Stimulated activated CD8-positive, alpha-beta memory T cell treated with anti-CD3 and anti-CD28 coated beads, Interleukin-15, amount 100 ng/mL, for 1 hour (primary cell): Measurements from ENCODE around the gene ZNF554.

Experiments
- DNase-seq: peaks from one replicate; pipeline ENCODE4 v3.0.0-alpha.2; 2020; ENCODE audit warnings: low read depth

The ZNF554 gene

DNA sequence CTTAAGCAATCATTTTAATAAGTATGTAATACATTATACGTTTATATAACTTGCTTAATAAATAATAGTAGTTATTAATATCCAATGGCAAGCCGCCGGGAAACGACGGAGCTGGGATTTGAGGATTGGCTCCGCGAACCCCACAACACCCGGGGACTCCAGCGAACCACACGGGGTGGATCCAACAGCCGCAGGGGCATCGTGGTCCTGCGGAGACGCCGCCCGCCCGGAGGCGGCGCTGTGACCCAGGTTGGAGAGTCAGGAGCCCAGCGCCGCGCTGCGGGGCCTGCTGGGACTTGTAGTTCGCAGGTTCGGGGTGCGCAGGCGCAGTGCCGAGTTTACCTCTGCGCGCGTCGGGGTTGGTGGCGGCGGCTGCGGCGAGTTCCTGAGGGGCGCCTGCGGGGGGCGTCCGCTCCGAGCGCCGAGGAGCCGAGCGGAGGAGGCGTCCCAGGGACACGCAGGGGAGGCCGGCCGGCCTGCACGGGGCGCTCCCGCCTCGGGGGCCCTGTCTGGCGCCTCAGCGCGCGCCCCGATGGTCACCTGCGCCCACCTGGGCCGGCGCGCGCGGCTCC is at the start of gene ZNF554:
ZNF554 (plus strand) TSS at position 329 of the 572 bp plus-strand sequence; CDS start at position 533, 204 bp downstream.
- peak; percentile 97 for DNase-seq

DNA sequence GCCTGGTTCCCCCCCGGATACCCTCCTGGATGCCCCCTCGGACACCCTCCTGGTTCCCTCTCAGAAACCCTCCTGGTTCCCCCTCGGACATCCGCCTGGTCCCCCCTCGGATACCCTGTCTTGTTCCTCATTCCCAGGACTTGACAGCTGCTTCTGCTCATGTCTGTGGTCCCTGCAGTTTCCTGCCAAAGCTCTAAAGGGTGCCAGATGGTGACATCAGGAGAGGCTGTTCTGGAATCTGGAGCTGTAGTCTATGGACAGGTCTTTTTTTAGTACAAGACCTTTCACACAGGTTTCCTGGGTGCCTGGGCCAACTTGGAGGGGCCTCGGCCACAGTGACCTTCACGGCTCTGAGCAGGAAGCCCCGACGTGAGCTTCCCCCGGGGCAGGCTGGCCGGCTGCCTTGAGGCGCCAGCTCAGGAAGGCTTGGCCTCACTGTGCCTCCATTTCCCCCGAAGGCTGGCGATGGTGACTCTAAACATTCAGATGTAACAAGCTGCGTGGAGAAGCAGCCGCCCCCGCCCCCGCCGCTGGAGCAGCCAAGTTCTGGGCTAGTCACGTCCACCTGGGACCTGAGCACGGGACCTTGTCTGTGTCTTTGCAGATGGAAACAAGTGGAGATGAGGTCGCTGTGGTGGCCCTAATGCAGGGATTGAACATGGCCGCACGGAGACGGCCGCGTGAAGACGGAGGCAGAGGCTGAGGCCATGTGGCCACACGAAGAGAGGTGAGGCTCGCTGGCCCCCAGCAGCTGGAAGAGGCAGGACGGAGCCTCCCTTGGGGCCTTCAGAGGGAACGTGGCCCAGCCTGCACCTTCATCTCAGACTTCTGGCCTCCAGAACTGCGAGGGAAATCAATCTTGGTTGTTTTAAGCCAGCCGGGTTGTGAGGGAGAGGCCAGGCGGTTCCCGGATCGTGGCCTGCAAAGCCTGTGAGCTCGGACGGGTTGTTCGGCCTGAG is 49.3 kb upstream of the ZNF554 start:
- no peak for DNase-seq

DNA sequence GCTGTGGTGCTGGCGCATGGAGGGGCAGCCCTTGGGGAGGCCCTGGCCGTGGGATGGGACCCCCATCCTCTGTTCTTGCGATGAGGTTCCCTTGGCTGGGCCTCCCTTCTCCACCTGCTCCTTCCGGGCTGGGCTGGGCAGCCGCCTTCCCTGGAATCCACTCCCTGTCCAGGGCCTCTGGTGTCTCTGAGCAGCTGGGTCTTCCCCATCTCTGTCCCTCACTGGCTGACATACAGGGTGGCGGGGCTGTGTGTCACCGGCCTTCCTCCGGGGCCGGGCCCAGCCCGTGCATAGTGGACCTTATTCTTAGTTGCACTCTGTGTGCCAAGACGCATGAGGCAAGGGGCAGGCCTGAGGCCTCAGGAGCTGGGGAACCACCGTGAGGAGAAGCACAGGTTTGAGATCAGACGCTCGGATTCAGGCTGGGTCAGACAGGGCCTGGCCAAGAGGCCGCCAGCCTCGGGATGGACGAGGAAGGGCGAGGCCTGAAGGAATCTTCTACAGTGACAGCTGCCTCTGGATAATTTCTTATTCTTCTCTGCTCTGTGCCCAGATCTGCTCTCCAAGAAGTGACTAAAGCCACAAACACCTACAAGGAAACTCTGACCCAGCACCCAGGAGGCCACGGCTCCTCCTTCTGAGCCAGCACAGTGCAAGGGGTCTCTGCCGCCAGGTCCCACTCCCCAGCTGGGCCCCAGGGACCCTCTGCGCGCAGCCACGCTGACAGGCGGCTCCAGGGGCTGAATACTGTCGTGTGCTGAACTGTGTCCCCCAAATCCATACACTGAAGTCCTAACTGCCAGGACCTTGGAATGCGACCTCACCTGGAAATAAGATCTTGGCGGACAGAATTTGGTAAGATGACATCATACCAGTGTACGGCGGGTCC is 47.6 kb upstream of the ZNF554 start:
- DNase-seq = no peak

DNA sequence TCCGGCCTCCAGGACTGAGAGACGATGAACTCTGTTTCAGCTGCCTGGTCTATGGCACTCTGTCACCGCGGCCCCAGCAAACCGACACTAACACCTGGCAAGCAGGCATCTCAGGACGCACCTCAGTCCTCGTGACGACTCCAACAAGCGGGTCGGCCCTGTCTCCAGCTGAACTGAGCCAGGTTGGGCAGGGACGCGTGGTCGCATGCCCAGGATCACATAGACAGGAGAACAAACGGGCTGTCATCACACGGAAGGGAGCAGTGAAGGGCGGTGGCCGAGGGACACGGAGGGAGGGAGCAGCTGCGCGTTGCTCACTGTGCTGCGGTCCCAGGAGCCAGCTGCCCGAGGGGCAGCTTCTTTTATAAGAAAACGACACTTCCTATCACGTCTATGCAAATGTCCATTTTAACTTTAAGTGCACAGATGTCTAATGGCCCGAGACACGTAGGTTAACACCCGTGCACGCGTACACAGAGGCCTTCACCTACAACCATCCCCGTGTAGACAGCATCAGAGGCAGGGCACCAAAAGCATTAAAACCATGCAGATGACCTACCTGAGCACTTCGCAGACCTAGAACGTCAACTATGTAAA is 45.5 kb upstream of the ZNF554 start:
- no peak for DNase-seq

DNA sequence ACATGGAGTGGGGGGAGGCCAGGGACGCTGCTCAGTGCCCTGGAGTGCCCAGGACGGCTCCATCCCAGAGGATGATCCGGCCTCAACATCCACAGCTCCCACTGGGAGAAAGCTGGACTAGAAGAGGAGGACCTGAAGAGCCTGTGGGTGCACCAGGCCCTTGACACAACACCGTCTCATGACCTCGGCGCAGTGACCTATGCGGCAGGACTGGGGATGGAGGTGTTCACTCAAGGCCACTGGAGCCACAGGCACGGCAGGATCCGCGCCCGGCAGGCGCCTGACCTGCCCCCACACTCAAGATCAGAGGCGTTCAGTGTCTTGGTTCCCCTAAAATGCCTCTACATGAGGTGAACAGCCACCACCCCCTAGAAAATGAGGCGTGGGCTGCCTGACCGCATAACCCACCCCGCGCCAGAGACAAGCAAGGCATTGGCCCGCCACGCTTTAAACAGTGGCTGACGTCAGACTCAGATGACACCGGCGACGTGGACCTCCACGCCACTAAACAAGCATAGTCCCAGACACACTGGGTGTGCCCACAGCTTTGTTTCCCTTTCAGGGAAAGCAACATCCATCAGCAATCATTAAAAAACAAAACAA is 44.6 kb upstream of the ZNF554 start:
- DNase-seq = no peak

DNA sequence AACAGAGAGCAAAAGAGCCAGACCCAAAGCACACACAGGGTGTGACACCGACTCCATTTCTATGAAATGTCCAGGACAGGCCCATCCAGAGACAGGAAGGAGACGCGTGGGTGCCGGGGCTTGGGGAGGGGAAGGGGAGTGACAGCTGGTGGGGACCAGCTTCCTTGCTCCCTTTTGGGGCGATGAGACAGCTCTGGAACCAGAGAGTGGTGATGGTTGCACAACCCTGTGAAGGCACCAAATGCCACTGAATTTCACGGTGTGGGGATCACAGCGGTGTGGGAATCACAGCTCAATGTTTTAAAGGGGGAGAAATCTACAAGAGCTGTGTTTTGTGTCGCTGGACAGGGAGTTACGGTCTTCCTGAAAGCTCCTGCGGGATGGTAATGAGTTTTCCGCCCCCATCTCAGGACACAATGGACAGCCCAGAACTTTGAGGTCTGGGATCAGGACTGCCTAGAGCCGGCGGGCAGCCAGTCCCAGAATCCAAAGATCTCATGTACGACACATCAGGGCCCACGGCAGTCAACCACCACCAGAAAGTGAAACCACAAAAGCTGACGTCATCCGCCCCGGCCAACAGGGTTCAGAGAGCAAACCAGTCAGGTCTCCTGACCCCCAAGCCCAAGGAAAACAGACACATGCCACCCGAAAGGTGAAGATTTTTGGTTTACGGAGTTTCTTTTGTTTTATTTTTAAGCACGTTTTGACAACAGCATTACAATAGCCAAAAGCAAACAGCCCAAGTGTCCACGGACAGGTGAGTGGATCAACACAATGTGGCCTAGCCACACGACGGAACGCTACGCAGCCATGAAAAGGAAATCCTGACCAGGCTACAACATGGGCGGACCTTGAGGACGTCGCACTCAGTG is 43.9 kb upstream of the ZNF554 start:
- peak; percentile 41 for DNase-seq

DNA sequence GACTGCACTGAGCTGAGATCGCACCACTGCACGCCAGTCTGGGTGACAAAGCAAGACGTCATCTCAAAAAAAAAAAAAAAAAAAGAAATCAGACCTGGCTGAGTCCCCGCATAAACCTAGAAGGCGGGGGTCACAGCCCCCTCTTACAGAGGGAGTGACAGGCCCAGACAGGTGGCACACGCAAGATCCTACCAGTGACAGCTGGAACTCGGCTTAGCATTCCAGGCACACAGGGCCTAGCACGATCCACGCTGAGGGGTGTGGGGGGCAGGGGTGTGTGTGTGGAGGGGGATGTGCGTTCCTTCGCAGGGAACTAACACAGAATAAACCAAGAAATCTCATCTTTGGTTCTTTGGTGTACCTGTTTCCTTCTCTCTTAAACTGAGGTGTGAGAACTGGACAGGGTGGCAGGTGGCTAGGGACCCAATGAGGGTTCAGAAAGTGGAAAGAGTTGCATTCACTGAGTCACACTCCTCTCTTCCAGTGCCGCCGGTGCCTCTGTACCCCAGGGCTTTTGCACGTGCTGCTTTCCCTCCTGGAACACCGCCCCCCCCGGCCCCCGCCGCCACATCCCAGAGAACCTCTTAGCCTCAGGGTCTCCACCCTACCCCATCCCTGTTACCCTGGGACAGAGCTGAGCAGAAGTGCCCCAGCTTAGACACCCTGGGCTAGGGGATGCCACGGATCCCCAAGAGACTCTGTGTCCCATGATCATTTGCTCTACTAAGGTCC is 41.5 kb upstream of the ZNF554 start:
- no peak for DNase-seq

DNA sequence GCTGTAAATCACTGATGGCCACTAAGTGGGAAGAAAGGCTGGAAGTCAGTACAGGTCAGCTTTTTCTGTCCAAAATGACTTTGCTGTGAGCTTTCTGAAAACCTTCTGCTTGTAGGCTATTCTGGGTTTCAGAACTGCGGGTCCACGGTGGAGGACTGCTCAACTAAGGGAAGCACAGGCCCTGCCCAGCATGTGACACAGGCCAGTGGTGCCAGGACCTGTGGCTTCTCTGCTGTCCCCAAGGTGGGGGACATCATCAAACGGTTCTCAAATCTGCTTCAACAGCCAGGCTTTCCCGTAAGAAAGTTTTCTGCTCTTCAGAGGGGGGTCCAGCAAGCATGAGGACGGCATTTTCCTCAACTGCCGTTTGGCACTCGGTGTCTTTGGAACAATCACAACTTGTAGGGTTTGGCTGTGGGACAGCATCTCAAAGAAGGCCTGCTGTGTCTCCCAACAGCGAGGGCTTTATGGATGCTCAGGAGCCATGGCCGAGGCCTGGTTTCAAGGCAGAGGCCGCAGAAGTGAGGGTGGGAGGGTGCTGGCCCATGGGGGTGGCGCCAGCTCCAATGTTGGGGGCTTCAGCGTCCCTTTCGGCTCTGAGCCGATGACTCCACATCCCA is 40.4 kb upstream of the ZNF554 start:
- DNase-seq = no peak

DNA sequence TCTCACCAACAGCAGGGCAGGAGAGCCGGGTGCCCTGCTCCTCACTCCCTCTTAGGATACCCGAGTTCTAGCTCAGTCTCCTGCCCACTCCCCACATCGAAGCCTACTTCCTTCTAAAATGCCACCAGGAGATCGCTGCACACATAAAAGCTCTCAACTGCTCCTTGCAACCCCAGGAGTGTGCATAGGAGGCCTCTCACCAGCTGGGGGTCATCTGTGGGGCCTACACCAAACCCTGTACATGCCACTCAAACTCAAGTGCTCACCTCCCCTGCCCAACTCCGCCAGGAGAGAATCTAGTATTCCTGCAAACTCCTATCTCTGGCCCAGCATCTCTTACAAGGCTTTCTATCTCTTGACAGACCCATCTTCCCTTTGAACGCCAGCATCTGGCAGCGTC is 39.4 kb upstream of the ZNF554 start:
- no peak for DNase-seq

DNA sequence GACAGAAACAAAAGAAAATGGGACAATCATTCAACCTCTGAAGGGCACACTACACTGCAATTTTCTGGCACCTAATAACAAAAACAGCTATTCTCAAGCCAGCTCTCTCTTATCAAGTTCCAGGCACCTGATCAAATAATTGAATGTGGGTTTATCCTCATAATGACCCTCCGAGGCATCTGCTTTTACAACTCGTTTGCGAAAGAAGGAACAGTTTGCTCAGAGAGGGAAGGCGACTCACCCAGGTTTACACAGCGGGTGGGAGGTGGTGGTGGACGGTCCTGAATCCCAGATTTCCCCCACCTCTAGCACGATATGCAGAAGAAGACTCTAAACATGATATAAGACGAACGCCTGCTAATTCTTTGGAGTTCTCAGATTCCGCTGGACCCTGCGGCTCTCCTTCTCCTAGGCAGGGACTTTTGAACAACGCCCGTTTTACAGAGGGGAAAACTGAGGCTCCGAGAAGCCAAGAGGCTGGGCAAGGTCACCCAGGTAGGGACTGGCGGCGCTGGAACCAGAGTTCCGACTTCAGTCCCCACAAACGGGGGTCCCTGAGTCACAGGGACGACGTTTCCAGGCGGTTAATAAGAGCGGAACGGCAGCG is 37.2 kb upstream of the ZNF554 start:
- no peak for DNase-seq

DNA sequence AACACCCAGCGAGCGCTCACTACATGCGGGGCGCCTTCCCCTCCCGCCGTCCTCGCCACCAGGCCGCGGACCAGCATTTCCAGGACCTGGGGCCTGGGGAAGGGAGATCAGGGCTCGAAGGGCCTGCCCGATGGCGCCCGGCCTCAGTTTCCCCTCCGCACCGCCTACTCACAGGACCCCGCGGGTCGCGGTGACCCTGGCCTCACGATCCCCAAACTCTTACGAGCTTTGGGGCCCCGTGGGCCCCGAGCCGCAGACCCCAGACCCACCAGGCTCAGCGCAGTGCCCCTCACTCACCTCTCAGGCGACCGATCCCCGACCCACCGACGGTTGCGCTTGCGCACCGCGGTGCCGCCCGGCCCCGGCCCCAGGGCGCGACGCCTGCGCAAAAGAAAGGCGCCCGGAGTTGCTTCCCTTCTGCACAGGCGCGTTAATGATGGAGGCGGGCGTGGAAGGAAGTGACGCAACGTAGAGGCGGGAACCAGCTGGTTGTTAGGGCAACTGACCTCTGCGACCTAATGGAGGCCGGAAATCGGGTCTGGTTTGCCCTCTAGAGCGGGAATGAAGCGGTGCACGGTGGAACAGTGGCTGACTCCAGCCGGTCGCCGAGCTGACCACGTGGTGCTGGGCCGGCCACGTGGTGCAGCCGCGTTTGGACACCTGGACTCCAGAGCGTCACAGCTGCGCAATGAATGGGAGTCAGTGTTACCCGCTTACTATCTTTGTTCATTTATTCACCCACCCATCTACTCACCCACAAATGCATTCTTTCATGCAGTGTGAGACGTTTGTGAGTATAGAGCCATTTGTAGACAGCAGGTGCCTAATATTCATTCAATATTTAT is 36.5 kb upstream of the ZNF554 start, which contains the start of gene SGTA:
SGTA (minus strand) TSS at position 338 of the 845 bp plus-strand sequence. CDS start 14,205 bp downstream, outside the sequence.
- peak; percentile 96 for DNase-seq

DNA sequence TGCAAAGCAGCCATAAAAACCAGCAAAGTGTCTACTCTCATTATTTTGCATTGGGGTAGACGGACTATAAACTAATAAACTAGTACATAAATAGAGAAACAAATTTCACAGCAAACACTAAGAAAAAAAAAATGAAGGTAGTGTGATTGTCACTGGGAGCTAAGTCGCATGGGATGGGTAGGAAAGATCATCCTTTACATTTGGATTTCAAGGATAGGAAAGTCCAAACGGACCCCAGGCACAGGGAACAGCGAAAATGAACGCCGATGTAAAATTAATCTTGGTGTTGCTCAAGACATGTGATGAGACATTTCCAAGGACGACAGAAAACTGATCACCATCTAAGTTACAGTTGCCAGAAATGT is 35.9 kb upstream of the ZNF554 start:
- no peak for DNase-seq

DNA sequence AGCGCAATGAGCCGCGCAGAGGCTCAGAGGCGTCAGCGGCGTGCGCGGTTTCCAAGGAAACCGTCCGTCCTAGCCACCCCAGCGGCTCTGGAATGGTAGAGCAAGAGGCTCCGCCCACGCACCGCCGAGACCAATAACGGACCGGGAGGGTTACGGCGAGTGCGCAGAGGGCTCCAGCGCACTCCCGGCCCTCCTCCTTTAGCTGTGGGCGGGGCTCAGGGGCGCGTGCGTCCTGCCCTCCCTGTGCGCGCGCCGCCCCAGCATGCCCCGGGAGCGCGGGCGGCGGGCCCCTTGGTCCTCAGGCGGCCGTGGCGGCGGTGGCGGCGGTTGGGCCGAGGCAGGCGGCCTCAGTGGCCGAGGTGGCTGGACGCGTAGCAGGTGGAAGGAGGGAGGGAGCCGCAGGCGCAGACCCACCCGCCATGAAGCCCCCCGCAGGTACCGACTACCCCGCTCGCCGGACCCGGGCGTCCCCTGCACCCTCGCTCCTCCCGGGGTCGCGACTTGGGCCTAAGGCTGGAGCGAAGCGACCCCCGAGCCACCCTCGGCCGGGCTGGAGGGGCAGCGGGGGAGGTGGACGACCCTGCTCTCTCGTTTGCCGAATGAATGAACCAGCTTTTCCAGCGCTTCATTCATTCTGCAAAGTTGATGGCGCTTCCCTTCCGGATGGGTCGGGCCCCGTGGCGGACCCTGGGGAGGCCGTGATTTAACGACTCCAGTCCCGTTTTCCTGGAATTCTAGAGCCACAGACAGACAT is 34.2 kb upstream of the ZNF554 start, which contains the start of gene THOP1:
THOP1 (plus strand) TSS at position 260 of the 754 bp plus-strand sequence; CDS start at position 420, 160 bp downstream.
- peak; percentile 96 for DNase-seq

DNA sequence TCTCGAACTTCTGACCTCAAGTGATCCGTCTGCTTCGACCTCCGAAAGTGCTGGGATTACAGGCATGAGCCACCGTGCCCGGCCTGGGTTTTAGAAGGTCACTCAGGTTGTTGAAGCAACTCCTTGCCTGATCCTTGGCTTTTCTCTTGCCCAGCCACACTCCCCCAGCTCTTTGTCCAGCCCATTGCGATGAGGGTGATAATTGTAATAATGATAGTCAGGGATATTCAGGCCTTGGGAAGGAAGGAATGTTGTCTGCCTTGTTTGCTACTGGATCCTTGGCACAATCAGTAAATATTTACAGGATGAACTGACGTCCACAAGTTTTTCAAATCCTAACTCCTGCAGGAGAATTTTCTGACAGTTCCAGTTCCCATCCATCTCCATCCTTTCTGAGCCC is 32.6 kb upstream of the ZNF554 start:
- DNase-seq = no peak

DNA sequence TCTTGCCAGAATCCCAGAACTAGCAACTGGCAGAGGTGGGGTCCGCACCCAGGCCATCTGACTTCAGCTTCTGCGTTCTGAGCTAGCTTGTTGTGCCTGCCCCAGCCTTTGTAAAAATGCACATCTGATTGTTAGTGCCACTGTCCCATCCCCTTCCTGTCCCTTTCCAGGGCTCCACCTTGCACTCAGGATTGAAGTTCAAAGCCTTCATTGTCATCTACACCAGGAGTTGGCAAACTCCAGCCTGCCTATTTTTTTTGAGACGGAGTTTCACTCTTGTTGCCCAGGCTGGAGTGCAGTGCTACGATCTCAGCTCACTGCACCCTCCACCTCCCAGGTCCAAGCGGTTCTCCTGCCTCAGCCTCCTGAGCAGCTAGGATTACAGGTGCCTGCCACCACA is 31.4 kb upstream of the ZNF554 start:
- no peak for DNase-seq

DNA sequence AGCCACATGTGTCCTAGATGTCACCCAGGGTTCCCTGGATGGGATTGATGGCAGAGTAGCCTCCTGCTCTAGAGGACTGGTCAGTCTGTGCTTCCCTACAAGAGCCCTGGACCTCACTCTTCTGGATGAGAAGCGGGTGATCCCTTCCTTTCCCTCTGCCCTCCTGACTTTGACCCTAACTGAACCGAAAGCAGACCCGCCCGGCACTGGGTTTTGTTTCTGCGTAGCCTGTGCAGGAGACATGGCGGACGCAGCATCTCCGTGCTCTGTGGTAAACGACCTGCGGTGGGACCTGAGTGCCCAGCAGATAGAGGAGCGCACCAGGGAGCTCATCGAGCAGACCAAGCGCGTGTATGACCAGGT is 29.5 kb upstream of the ZNF554 start:
- DNase-seq = no peak
